Stimulated activated CD8-positive, alpha-beta memory T cell treated with anti-CD3 and anti-CD28 coated beads, Interleukin-4, amount 100 ng/mL, for 1 hour (primary cell): ENCODE measurements around the gene IQGAP3.
"Not testable (repeated sequence)": the region's sequence is repeated elsewhere in the genome, so short reads cannot be mapped to it uniquely, and the experiment has no call there.

Experiments used
- DNase-seq, 2 donors: peaks; one replicate each; pipeline ENCODE4 v3.0.0-alpha.2; 2020; ENCODE audit warnings: low read depth in 2 of 2, low spot score in 1 of 2

Gene IQGAP3

GRCh38 chr1:156571919-156572662, at the start of gene IQGAP3:
TSS of gene IQGAP3 (minus strand) at chr1:156572565. CDS start at chr1:156572529, 36 bp downstream.
- peak in 1 of 2 donors; percentile 29 for DNase-seq

GRCh38 chr1:156619582-156619955, 47.2 kb upstream of the IQGAP3 start:
- no peak for DNase-seq

GRCh38 chr1:156618853-156619581, 46.7 kb upstream of the IQGAP3 start, which contains the start of gene HAPLN2:
TSS of gene HAPLN2 (plus strand) at chr1:156619415. CDS start at chr1:156623491, 4,076 bp downstream.
- no peak for DNase-seq

GRCh38 chr1:156616463-156616862, 44.1 kb upstream of the IQGAP3 start:
- DNase-seq: no peak

- no peak for DNase-seq
Observed at GRCh38 chr1:156615946-156616345, 43.6 kb upstream of the IQGAP3 start.

GRCh38 chr1:156612666-156613065, 40.3 kb upstream of the IQGAP3 start:
- DNase-seq: no peak

- DNase-seq: not testable (repeated sequence)
Observed at GRCh38 chr1:156610072-156610471, 37.7 kb upstream of the IQGAP3 start.

- peak in 1 of 2 donors; percentile 35 for DNase-seq
Observed at GRCh38 chr1:156608981-156609380, 36.6 kb upstream of the IQGAP3 start.

GRCh38 chr1:156608036-156608674, 35.8 kb upstream of the IQGAP3 start:
- DNase-seq: peak in 1 of 2 donors; percentile 36

GRCh38 chr1:156607344-156607743, 35.0 kb upstream of the IQGAP3 start:
- not testable (repeated sequence) for DNase-seq

GRCh38 chr1:156602557-156602993, 30.2 kb upstream of the IQGAP3 start:
- DNase-seq: no peak

GRCh38 chr1:156601892-156602291, 29.5 kb upstream of the IQGAP3 start:
- DNase-seq: no peak

- peak; percentile 47 to 54 for DNase-seq
Observed at GRCh38 chr1:156601122-156601830, 28.9 kb upstream of the IQGAP3 start, which contains the start of gene GPATCH4. TSS of gene GPATCH4 (minus strand) at chr1:156601479.

GRCh38 chr1:156600733-156601121, 28.4 kb upstream of the IQGAP3 start:
- DNase-seq: no peak

- no peak for DNase-seq
Observed at GRCh38 chr1:156599811-156600210, 27.4 kb upstream of the IQGAP3 start.

- DNase-seq: no peak
Observed at GRCh38 chr1:156598731-156599432, 26.5 kb upstream of the IQGAP3 start.

GRCh38 chr1:156598125-156598524, 25.8 kb upstream of the IQGAP3 start:
- DNase-seq: no peak

GRCh38 chr1:156596426-156596825, 24.1 kb upstream of the IQGAP3 start:
- DNase-seq: no peak

GRCh38 chr1:156595016-156595415, 22.7 kb upstream of the IQGAP3 start:
- no peak for DNase-seq

- DNase-seq: no peak
Observed at GRCh38 chr1:156594190-156594589, 21.8 kb upstream of the IQGAP3 start.

- DNase-seq: no peak
Observed at GRCh38 chr1:156593661-156593989, 21.3 kb upstream of the IQGAP3 start.
